ENCODE measurements around the gene SNX27.

DNA sequence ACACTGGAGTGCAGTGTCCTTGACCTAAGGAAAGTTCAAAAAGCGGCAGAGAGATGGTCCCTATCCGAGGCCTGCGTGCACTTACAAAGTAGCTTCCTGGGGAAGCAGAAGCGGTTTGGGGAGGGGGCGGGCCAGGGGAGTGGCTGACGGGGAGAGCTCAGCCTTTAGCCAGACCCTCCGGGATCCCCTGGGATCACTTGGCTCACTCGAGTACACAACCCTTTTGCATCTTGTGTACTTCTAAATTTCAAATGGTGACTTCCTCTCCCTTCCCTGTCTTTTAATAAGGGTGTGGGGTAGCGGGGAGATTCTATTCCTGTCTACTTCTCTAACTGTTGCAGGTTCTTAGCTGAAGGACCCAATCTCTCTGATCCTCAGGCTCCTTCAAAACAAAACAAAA is 18.1 kb upstream of the SNX27 start:
- no peak for TF ChIP-seq EZH2 (IDR thresholded peaks at IDR 0.05; ENCODE audit: low read length)
- TF ChIP-seq, protein P1, sequence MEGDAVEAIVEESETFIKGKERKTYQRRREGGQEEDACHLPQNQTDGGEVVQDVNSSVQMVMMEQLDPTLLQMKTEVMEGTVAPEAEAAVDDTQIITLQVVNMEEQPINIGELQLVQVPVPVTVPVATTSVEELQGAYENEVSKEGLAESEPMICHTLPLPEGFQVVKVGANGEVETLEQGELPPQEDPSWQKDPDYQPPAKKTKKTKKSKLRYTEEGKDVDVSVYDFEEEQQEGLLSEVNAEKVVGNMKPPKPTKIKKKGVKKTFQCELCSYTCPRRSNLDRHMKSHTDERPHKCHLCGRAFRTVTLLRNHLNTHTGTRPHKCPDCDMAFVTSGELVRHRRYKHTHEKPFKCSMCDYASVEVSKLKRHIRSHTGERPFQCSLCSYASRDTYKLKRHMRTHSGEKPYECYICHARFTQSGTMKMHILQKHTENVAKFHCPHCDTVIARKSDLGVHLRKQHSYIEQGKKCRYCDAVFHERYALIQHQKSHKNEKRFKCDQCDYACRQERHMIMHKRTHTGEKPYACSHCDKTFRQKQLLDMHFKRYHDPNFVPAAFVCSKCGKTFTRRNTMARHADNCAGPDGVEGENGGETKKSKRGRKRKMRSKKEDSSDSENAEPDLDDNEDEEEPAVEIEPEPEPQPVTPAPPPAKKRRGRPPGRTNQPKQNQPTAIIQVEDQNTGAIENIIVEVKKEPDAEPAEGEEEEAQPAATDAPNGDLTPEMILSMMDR (optimal IDR thresholded peaks at IDR 0.05 in 1 of 3, IDR thresholded peaks at IDR 0.05 in 1 of 3, conservative IDR thresholded peaks at IDR 0.05 in 1 of 3; ENCODE audit: extremely low read depth in 1 of 3, insufficient read depth in 2 of 3, low read length in 3 of 3) = no peak

Measured in keratinocyte (primary cell).